Measurements from ENCODE around the gene TACC2. TPM values are rescaled to one million over a fixed set of nuclear protein-coding genes. Genes with fewer than 3 reads are reported as not detected.
"Not testable (repeated sequence)": the region's sequence is repeated elsewhere in the genome, so short reads cannot be mapped to it uniquely, and the experiment has no call there.

The TACC2 gene
- total RNA-seq, 1 donor from 2014 or later, result 10.7 TPM

DNA sequence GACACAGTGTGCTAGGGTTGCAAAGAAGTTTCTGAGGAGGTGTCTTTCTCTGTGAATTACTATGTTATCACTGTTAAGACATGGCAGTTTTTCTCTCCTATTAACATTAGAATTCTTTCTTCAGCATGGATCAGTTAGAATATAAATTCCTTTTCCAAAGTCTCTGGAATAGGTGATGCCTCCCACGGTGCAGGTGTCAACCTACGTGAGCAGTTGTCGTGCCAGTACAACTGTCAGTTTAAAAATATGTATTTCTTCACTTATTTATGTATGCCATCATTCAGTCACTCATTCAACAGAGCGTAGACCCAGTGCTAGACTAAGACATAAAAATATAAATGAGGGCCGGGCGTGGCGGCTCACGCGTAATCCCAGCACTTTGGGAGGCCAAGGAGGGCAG lies 83.5 kb downstream of the TACC2 start:
- H3K4me1 Mint-ChIP-seq, result peaks cover 9% of the 10 kb centered on the region
- H2AFZ ChIP-seq (replicated peaks), result no peak overlapping the region
- no peak overlapping the region for H3K27ac ChIP-seq
- no peak for TF ChIP-seq EZH2phosphoT487 (IDR thresholded peaks at IDR 0.05)
- no peak for TF ChIP-seq CTCF (IDR thresholded peaks at IDR 0.05)
- no peak for TF ChIP-seq EZH2 (IDR thresholded peaks at IDR 0.05)
- no peaks in the 10 kb centered on the region for H3K36me3 ChIP-seq
- no peaks in the 10 kb centered on the region for H3K4me1 ChIP-seq
- H3K27me3 Mint-ChIP-seq (ENCODE audit: insufficient read depth, low read depth), result no peaks in the 10 kb centered on the region
- peak overlapping the region; percentile 57 for H3K27ac Mint-ChIP-seq
- no peak for DNase-seq (ENCODE audit: low spot score)
- H3K4me3 ChIP-seq, result no peak overlapping the region
- H3K27me3 ChIP-seq, result no peaks in the 10 kb centered on the region
- H3K9me3 ChIP-seq (ENCODE audit: low read depth), result no peaks in the 10 kb centered on the region
- H3K79me2 ChIP-seq (ENCODE audit: low read depth), result no peaks in the 10 kb centered on the region
- no peaks in the 10 kb centered on the region for H3F3A ChIP-seq (ENCODE audit: low read depth)
- no peaks in the 10 kb centered on the region for H3K9me3 Mint-ChIP-seq
- no peaks in the 10 kb centered on the region for H3K36me3 Mint-ChIP-seq
- no peak overlapping the region for H3K4me2 ChIP-seq
- H4K20me1 ChIP-seq (ENCODE audit: low read depth), result no peaks in the 10 kb centered on the region
- H3K9ac ChIP-seq, result no peak overlapping the region
- H3K4me3 Mint-ChIP-seq, result no peak overlapping the region

- Mint-ChIP-seq H3K9me3 (no peaks in the 10 kb centered on the region), H3K27ac (no peak overlapping the region), H3K36me3 (no peaks in the 10 kb centered on the region), H3K4me3 (no peak overlapping the region), H3K4me1 (peaks cover 17% of the 10 kb centered on the region), H3K27me3 (ENCODE audit: insufficient read depth, low read depth) (no peaks in the 10 kb centered on the region)
- TF ChIP-seq EZH2phosphoT487 (IDR thresholded peaks at IDR 0.05) (no peak), CTCF (IDR thresholded peaks at IDR 0.05) (no peak), EZH2 (IDR thresholded peaks at IDR 0.05) (no peak)
- Histone ChIP-seq H3F3A (ENCODE audit: low read depth) (no peaks in the 10 kb centered on the region), H3K9me3 (ENCODE audit: low read depth) (no peaks in the 10 kb centered on the region), H3K79me2 (ENCODE audit: low read depth) (no peaks in the 10 kb centered on the region), H3K4me2 (no peak overlapping the region), H3K9ac (no peak overlapping the region), H3K36me3 (no peaks in the 10 kb centered on the region), H2AFZ (replicated peaks) (no peak overlapping the region), H3K4me1 (no peaks in the 10 kb centered on the region), H3K27me3 (no peaks in the 10 kb centered on the region), H4K20me1 (ENCODE audit: low read depth) (no peaks in the 10 kb centered on the region), H3K4me3 (no peak overlapping the region), H3K27ac (no peak overlapping the region)
- DNase-seq (ENCODE audit: low spot score), result no peak
These were observed 84.5 kb downstream of the TACC2 start for GRCh38 chr10:122073508-122073907.

DNA sequence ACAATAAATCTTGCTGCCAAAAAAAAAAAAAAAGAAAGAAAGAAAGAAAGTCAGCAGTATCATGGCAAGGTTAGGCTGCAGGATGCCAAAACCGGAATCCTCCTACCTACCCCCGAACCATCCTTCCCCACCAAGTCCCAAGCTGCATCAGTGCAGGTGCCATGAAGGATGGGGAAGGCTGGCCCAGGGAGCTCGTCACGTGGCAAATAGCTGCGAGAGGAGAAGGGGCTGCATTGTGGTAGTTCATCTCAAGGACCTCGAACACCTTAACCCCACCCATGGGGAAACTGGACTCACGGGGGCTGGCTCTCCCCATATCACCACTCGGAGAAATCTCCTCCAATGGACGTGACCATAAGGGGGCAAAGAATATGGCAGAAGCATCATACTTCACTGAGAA lies 86.2 kb downstream of the TACC2 start:
- Histone ChIP-seq H3K4me3 (no peak overlapping the region), H3K79me2 (ENCODE audit: low read depth) (no peaks in the 10 kb centered on the region), H3K4me1 (no peaks in the 10 kb centered on the region), H3K4me2 (no peak overlapping the region), H3K27me3 (no peaks in the 10 kb centered on the region), H3K36me3 (no peaks in the 10 kb centered on the region), H3K27ac (no peak overlapping the region), H3K9ac (no peak overlapping the region), H3K9me3 (ENCODE audit: low read depth) (no peaks in the 10 kb centered on the region), H3F3A (ENCODE audit: low read depth) (no peaks in the 10 kb centered on the region), H2AFZ (replicated peaks) (no peak overlapping the region), H4K20me1 (ENCODE audit: low read depth) (no peaks in the 10 kb centered on the region)
- H3K9me3 Mint-ChIP-seq, result no peaks in the 10 kb centered on the region
- no peaks in the 10 kb centered on the region for H3K27me3 Mint-ChIP-seq (ENCODE audit: insufficient read depth, low read depth)
- H3K36me3 Mint-ChIP-seq, result no peaks in the 10 kb centered on the region
- peaks cover 25% of the 10 kb centered on the region for H3K4me1 Mint-ChIP-seq
- TF ChIP-seq CTCF (IDR thresholded peaks at IDR 0.05) (no peak), EZH2phosphoT487 (IDR thresholded peaks at IDR 0.05) (no peak), EZH2 (IDR thresholded peaks at IDR 0.05) (no peak)
- H3K4me3 Mint-ChIP-seq, result no peak overlapping the region
- H3K27ac Mint-ChIP-seq, result no peak overlapping the region
- DNase-seq (ENCODE audit: low spot score), result no peak

GRCh38 chr10:122075876-122076275 lies 86.9 kb downstream of the TACC2 start:
- H3K27ac ChIP-seq; H3K9ac ChIP-seq; H3K9me3 Mint-ChIP-seq; H3K9me3 ChIP-seq (ENCODE audit: low read depth); H3K79me2 ChIP-seq (ENCODE audit: low read depth); H3K4me2 ChIP-seq; H3K4me3 Mint-ChIP-seq; DNase-seq (ENCODE audit: low spot score); H3K27me3 ChIP-seq; H2AFZ ChIP-seq (replicated peaks); H3K4me1 ChIP-seq; H3K27ac Mint-ChIP-seq; H3K36me3 Mint-ChIP-seq; H3K36me3 ChIP-seq; H3K27me3 Mint-ChIP-seq (ENCODE audit: insufficient read depth, low read depth); H3F3A ChIP-seq (ENCODE audit: low read depth); H4K20me1 ChIP-seq (ENCODE audit: low read depth); H3K4me3 ChIP-seq: not testable (repeated sequence)
- peaks cover 25% of the 10 kb centered on the region for H3K4me1 Mint-ChIP-seq
